T-helper 1 cell treated with Interleukin-12 subunit alpha and Interleukin-12 subunit beta and Interleukin-4 antibody, amounts not matched to agents 30 ng/mL and 1 ng/mL, for 36 hours (primary cell): Measurements from ENCODE around the gene ACBD3. TPM values are rescaled to one million over a fixed set of nuclear protein-coding genes. Genes with fewer than 3 reads are reported as not detected.

Source experiments
- intact Hi-C: fragments of 100-400 bp; cut with micrococcal nuclease; formaldehyde crosslinking; loops from one replicate; pipeline ENCODE4 v1.15.1; 2024
- total RNA-seq: library from RNA; stranded (reverse); gene quantifications from 2 replicates; pipeline ENCODE4 v1.2.3, GENCODE V29; 2022

The ACBD3 gene
- total RNA-seq, 1 donor from 2014 or later, result 28.6 TPM

DNA sequence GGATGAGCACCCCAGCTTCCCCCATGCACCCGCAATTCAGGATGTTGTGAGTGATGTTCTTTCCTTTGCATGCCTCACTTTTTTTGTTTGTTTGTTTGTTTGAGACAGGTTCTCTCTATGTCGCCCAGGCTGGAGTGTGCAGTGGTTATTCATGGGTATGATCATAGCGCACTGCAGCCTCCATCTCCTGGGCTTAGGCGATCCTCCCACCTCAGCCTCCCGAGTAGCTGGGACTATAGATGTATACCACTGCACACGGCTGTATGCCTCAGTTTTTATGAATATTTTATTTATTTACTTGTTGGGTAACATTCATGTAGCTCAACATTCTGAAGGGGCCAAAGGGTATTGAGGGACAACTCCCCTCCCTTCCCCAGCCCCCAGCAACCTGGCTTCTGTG is 69.2 kb downstream of the ACBD3 start:
- intact Hi-C loops, result no loop called here

DNA sequence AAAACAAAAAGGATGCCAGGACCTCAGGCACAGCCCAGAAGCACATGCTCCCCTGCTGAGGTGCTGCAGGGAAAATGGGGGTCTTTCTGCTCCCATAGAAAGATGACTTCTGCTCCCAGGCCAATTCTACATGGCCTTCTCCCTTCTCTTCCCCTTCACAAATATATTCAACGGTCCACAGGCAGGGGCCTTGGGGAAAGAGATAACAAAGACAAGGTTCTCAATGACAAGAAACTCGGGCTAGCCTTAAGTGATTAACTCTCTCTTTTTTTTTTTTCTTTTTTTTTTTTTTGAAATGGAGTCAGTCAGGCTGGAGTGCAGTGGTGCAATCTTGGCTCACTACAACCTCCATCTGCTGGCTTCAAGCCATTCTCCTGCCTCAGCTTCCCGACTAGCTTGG is 69.9 kb downstream of the ACBD3 start:
- intact Hi-C loops, result no loop called here

DNA sequence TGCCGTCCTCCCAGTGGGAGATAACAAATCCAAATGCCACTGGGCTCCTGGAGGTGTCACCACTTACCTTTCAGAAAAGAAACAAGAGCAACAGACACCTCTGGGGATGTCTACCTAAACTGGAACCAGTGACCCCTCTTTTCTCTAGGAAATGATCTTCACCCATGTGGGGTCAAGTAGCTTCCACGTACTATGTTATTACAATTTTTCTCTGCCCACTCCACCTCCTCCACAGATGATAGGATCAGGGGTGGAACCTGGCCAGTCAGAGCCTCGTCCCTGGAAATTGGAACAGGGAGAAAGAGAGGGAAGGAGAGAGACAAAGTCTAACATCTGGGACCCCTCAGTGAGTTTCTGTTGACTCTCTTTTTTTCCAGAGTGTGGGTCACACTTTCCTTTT is 73.9 kb downstream of the ACBD3 start:
- intact Hi-C loops, result no loop called here

DNA sequence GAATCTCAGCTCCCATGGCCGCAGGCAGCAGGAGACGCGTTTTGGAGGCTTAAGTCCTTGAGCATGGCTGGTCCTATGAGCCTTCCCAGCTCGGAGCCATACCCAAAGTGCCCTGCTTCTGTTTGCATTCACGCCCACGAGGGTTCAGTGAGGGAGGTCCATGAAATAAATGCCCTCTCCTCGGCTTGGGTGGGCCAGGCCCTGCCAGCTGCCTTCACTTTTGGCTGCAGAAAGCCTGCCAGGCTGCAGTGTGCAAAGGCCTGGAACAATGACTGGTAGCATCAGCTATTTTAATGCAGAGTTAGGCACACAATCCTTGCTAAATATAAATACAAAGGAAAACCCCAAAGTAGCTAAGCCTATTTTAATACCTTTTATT is 74.7 kb downstream of the ACBD3 start:
- intact Hi-C loops, result no loop called here

DNA sequence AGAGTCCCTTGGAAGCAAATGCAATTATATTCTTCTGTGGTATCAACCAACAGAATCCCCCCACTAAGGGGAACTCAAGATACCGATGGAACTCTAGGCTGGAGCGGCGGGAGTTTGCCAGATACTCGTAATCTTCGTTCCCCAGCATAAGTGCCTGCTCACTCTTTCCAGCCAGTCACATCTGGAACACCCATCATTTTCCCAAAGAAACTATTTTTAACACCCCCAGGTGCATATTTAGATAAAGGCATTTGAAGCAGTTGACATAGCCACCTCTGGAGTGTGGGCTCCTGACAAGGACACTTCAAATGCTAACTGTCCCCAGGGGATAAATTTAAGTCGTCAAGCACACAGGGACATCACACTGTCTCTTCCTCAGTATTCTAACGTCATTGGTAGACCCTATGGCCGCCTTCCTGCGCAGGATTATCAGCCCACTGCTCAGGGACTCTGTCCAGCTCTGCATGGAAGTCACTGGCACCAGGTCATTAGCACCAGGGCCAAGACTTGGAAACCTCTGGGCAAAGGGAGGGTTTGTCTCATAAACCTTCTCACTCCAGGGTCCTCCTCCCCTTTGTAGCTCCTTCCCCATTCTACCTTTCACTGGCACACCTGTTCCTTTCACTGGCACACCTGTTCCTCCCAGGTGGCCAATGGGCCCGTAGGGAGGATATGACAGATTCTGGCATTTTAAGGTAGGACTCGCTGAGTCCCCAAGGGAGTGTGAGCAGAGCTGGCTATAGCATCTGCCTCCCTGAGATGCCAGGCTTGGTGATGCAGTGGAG is 75.3 kb downstream of the ACBD3 start:
- intact Hi-C loops, result no loop called here

DNA sequence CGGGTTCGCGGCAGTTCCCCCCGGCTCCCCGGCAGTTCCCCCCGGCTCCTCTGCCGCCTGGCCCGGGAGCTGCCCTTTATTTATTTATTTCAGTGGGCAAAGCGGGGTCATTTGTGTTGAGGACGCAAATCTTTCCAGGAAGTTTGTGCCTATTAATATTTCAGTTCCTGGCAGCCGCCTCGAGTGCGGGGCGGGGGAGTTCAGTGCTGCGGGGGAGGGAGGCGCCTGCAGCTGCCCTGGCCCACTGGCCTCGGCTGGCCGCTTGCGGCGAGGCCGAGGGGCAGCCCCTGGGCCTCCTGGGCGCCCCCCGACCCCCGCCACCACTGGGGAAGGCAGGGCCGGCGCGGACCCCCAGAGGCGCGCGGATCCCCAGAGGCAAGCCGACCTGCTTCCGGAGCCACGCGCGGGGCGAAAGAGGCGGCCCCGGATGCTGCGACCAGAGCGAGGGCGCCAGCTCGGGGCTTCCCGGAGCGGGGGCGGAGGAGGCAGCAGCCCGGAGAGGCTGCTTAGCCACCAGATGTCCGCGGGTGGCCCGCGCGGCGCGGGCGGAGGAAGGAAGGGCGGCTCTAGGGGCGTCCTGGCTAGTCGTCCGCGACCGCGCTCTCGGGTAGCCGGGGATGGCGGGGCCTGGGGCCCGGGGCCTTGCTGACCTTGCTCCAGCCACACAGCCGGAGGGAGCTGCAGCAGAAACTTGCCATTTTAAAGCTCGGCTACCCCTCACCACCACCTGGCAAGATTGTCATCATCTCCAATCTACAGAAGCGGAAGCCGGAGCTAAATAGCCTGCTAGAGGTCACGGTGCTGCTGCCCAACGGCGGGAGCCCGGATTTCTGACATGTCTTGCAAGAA is 76.1 kb downstream of the ACBD3 start:
- intact Hi-C loops, result loop anchor here (1.0 kb wide), 1 partner anchor 111 kb away; the partner anchor contains the start of gene SDE2

DNA sequence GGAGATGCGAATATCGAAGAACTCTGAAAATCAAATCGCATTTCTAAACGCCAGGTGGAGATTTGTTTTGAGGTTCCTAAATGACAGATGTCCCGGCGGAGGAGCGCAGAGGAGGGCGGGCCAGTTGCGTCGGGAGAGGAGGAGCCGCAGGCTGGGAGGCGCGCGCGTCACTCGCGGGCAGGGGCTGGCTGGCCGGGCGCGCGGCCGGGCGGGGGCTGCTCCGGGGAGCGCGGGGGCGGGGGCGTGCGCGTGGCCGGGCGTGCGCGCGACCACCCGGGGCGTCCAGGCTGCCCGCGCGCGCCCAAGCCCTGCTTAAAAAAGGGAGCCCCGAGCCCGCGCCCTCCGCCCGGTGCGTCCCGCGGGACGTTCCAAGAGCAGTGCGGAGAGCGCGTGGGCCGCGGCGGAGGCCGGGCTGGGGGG is 76.7 kb downstream of the ACBD3 start:
- intact Hi-C loops, result loop anchor here (1.0 kb wide), 5 partner anchors 10 to 111 kb away; partner anchors contain the start of gene SDE2

DNA sequence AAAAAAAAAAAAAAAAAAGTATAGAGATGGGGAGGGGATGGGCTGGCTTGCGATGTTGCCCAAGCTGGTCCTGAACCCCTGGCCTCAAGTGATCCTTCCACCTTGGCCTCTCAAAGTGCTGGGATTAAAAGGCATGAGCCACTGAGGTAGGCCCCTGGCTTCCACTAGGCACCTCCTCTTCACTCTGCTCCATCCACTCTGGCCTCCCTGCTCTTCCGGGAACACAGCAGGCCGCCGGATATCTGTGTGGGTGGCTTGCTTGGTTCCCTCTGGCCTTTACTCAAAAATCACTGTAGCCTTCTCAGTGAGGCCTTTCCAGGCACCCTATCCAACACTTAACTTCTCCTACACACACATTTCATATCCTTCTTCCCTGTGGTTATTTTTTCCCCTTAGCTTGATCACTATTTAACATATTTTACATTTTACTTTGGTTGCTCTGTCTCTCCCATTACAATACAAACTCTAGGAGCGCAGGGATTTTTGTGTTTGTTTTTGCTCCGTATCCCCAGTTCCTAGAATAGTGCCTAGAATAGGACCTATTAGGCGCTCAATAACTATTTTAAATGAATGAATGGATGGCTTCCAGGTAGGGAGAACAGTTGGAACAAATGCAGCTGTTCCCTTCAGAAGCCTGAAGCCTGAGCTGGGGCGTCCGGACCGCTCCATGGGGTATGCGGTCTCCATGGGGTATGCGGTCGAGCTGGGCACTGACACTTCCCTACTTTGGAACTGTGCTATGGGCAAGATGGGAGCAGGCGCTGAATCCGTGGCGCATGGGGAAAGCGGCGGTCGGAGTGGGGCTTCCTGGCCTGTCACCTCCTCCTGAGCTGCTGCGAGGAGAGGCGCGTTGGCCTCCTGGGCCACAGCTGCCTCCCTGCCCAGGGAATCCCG is 77.4 kb downstream of the ACBD3 start:
- intact Hi-C loops, result loop anchor here (1.0 kb wide), 4 partner anchors 9 to 45 kb away; no protein-coding TSS in a partner anchor

DNA sequence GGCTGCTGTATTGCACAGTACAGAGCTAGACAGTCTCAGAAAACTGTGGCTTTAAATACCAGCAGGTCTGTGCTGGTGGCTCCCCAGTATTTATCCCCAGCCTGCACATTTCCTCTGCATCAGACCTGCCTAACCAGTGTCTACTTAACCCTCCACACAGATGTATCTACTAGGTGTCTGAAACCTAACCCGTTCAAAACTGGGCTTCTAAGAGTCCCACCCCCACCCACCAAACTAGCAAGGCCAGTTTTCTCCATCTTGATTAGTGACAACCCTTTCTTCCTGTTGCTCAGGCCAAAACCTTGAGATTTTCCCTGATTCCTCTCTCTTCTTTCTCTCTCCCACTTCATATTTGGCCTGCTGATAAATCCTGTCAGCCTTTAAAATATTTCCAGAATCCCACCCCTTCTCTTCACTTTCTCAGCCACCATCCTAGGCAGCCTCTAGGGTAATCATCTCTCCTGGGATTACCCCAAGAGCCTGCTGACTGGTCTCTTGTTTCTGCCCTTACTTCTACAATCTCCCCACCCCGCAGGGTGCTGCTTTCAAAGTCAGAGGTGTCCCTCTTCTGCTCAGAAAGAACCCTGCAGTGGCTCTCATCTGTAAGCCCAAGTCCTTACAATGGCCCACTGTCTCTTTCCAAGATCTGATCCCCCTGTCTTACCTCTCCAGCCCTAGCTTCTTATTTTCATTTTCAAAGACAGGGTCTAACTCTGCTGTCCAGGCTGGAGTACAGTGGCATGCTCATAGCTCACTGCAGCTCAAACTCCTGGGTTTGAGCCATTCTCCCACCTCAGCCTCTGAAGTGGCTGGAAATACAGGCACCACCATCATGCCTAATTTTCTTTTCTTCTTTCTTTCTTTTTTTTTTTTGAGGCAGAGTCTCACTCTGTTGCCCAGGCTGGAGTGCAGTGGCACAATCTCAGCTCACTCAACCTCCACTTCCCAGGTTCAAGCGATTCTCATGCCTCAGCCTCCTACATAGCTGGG is 78.8 kb downstream of the ACBD3 start:
- intact Hi-C loops, result no loop called here

DNA sequence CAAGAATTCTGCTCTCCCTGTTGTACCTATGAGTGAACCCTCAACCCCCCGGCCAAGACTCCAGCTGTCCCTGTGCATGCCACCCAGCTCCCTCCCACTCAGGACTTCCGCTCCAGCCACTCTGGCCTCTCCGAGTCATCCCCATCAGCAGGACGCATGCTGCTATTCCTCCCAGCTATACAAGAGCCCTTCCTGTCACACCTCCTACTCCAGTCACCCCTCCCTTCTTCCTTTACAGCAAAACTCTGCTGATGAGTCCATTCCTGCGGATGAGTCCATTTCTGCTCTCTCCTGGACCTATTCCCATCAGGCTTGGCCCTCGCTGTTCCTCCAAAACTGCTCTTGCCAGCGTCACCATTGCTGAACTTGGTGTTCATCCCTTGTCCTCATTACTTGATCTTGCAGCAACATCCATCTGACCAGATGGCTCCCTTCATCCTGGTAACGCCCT is 81.8 kb downstream of the ACBD3 start:
- intact Hi-C loops, result no loop called here

DNA sequence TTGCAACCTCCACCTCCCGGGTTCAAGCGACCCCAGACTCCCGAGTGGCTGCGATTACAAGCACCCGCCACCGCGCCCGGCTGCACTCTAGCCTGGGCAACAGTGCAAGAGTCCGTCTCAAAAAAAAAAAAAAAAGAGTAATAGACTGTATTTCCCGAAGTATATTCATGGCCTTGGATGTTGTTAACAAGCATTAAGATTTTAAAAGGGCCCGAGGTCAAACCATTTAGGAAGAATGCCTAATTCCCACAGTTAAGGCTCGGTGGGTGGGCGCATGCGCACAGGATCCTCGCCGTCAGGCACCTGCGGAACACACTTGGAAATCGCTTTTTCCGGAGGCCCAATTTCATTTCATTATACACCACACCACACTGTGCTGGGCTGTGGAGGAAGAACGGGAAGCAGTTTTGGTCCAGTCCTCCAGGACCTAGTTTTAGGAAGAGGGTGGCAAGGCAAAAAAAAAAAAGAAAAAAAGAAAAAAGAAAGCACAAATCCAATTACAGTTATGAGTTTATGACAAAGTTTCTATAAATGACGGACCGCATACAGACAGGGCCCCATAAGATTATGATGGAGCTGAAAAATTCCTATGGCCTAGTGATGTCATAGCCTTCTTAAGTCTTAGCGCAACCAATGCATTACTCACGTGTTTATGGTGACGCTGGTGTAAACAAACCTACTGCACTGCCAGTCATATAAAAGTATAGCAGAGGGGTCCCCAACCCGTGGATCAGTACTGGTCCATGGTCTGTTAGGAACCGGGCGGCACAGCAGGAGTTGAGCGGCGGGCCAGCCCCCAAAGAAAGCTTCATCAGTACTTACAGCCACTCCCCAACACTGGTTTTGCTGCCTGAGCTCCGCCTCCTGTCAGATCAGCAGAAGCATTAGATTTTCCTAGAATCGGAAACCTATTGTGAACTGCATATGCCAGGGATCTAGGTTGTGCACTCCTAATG is 85.8 kb downstream of the ACBD3 start:
- intact Hi-C loops, result loop anchor here (1.0 kb wide), 2 partner anchors 9 to 17 kb away; no protein-coding TSS in a partner anchor

DNA sequence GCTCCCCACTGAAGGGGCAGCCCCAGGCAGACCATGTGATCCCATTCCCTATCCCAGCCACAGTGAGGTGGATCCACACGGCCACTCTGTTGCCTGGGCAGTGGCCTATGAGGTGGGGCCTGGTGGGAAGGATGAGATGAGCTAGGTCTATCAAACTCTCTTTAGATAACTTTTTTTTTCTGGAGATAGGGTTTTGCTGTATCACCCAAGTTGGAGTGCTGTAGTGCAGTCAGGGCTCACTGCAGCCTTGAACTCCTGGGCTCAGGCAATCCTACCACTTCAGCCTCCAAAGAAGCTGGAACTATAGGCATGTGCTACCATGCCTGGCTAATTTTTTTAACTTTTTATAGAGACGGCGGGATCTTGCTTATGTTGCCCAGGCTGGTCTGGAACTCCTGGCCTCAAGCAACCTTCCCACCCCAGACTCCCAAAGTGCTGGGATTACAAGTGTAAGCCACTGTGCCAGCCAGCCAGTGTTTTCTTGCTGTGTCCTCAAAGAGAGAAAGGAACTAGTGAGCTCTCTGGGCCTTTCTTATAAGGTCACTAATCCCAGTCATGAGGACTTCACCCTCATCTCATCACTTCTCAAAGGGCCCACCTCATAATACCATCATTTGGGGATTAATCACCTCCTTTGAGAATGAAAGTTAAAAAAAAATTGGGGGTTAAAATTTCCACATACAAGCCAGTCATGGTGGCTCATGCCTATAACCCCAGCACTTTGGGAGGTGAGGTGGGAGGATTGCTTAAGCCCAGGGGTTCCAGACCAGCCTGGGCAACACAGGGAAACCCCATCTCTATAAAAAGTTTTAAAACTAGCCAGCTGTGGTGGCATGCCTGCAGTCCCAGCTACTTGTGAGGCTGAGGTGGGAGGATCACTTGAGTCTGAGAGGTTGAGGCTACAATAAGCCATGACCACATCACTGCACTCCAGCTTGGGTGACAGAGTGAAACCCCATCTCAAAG is 87.4 kb downstream of the ACBD3 start:
- intact Hi-C loops, result no loop called here

DNA sequence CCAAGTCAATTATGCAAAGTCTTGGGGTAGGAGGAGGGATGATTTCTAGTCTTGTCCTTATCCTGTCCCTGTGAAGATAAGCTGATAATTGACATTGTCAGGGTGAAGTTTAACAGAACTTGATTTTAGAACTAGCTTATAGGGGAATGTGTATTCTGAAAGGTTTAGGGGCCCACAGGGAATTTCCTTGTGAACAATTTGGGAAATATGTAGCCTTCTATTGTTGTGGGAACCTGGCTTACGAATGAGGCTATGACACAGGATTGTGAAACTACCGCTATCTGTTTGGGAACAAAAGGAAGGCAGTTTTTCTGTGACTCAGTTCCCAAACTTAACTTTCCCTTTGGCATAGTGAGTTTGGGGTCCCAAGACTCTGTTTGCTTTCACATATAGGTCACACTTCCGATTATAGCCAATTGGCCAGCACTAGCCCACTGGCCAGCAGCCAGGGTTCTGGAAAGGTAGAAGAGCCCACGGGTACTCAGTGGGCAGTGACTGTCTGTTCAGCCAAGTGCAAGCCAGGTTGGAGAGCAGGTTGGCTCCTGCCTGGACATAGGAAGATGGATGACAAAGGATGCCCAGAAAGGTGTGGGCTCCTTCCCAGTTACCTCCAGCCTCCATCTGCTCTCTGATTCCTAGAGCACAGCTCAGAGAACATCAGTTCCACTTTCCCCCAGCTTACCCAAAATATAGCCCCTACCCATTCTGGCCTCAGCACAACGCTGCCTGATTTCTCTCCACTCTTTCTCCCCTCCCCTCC is 88.5 kb downstream of the ACBD3 start:
- intact Hi-C loops, result no loop called here

DNA sequence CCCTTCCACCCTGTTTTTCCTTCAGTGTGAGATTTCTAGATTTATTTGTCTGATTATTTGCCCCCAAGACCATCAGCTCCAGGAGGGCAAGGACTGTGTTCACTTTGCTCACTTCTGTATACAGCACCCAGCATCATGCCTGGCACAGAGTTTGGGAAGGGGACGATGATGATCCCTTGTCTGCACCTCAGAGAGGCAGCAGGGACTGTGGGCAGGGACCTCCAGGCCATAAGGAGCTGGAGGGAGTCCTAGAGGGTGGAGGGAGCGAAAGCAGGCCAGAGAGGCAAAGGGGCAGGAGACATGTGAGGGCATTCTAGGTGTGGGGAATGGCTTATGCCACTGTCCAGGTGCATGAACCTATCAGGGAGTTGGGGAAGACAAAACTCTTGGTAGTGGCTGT is 91.3 kb downstream of the ACBD3 start:
- intact Hi-C loops, result no loop called here
